HL-60 (cell line): ENCODE results near the gene STK32B.

ENCODE experiments used
- DNase-seq, 2 experiments: peaks; one replicate each; pipeline ENCODE4 v3.0.0-alpha.2; 2010 to 2020; ENCODE audit warnings: low read depth in 1 of 2, low spot score in 1 of 2
- H3K27ac ChIP-seq: fragments of 250-450 bp; sonication (Bioruptor Pico); replicated peaks from 2 replicates; pipeline ENCODE4 v1.5.1; 2020; ENCODE audit warnings: mild to moderate bottlenecking, moderate library complexity
- H3K27me3 ChIP-seq: fragments of 250-450 bp; sonication (Bioruptor Pico); 2 replicates; pipeline ENCODE4 v1.5.1; 2021; ENCODE audit warnings: mild to moderate bottlenecking, moderate library complexity; ENCODE audit not compliant: insufficient read depth, poor library complexity, severe bottlenecking
- H3K4me3 ChIP-seq: replicated peaks from 2 replicates; pipeline ENCODE4 v1.5.1; 2011; ENCODE audit warnings: mild to moderate bottlenecking, control low read depth, low read length; ENCODE audit not compliant: insufficient read depth
- CTCF ChIP-seq: IDR thresholded peaks from one replicate; pipeline ENCODE4 v1.5.1; 2011; ENCODE audit warnings: low read length, control low read depth, inconsistent platforms; ENCODE audit not compliant: insufficient read depth
- GABPA ChIP-seq: IDR thresholded peaks from 2 replicates; pipeline ENCODE4 v1.6.1; 2012; ENCODE audit warnings: low read depth
- POLR2AphosphoS5 ChIP-seq: IDR thresholded peaks from 2 replicates; pipeline ENCODE4 v1.6.1; 2012; ENCODE audit warnings: low read depth
- REST ChIP-seq: IDR thresholded peaks from 2 replicates; pipeline ENCODE4 v1.6.1; 2012; ENCODE audit warnings: low read depth; ENCODE audit not compliant: insufficient replicate concordance
- SPI1 ChIP-seq: IDR thresholded peaks from 2 replicates; pipeline ENCODE4 v1.6.1; 2012; ENCODE audit warnings: low read depth, mild to moderate bottlenecking, borderline replicate concordance

Gene STK32B

GRCh38 chr4:5467111-5467510 lies 415.8 kb downstream of the STK32B start:
- TF ChIP-seq REST (no peak), SPI1 (no peak)
- Histone ChIP-seq H3K27ac (no peak overlapping the region), H3K27me3 (no peaks in the 10 kb centered on the region), H3K4me3 (no peak overlapping the region)
- DNase-seq = no peak

- Histone ChIP-seq H3K27ac (no peak overlapping the region), H3K27me3 (no peaks in the 10 kb centered on the region), H3K4me3 (no peak overlapping the region)
- DNase-seq = no peak
- TF ChIP-seq SPI1 (no peak), CTCF (no peak)
These were observed 418.0 kb downstream of the STK32B start for GRCh38 chr4:5469151-5469775.

- Histone ChIP-seq H3K27ac (no peak overlapping the region), H3K4me3 (no peak overlapping the region), H3K27me3 (no peaks in the 10 kb centered on the region)
- TF ChIP-seq GABPA (no peak), POLR2AphosphoS5 (no peak), REST (no peak), CTCF (no peak), SPI1 (no peak)
- no peak for DNase-seq
These were observed 418.6 kb downstream of the STK32B start for GRCh38 chr4:5469861-5470260.

GRCh38 chr4:5470318-5471198 lies 419.3 kb downstream of the STK32B start:
- no peak for DNase-seq
- Histone ChIP-seq H3K4me3 (no peak overlapping the region), H3K27me3 (no peaks in the 10 kb centered on the region), H3K27ac (no peak overlapping the region)
- TF ChIP-seq SPI1 (no peak), CTCF (no peak)
